Smooth muscle cell (in vitro differentiated cells): ENCODE measurements around the gene SYDE1. TPM values are rescaled to one million over a fixed set of nuclear protein-coding genes. Genes with fewer than 3 reads are reported as not detected.

ENCODE experiments used
- DNase-seq: peaks from one replicate; lab custom pipeline; 2025; ENCODE audit not compliant: unreplicated experiment; lab: John Stamatoyannopoulos, UW
- H2AFZ ChIP-seq: fragments of 200-600 bp; sonication (generic); 2 replicates; pipeline ENCODE4 v1.6.0; 2016; ENCODE audit warnings: antibody characterized with exemption, low read depth, mild to moderate bottlenecking
- H3F3A ChIP-seq: fragments of 200-600 bp; sonication (generic); 2 replicates; pipeline ENCODE4 v1.6.0; 2017; ENCODE audit warnings: antibody characterized with exemption, low read depth
- H3K27ac ChIP-seq: fragments of 200-600 bp; sonication (generic); 2 replicates; pipeline ENCODE4 v1.5.1; 2016; ENCODE audit warnings: low read depth, mild to moderate bottlenecking
- H3K27me3 ChIP-seq: fragments of 200-600 bp; sonication (generic); 2 replicates; pipeline ENCODE4 v1.6.1; 2016; ENCODE audit warnings: low read depth, mild to moderate bottlenecking
- H3K36me3 ChIP-seq: fragments of 200-600 bp; sonication (generic); 2 replicates; pipeline ENCODE4 v1.5.1; 2016; ENCODE audit warnings: low read depth
- H3K4me1 ChIP-seq: fragments of 200-600 bp; sonication (generic); 2 replicates; pipeline ENCODE4 v1.5.1; 2016; ENCODE audit warnings: low read depth
- H3K4me2 ChIP-seq: fragments of 200-600 bp; sonication (generic); 2 replicates; pipeline ENCODE4 v1.6.0; 2016; ENCODE audit warnings: mild to moderate bottlenecking
- H3K4me3 ChIP-seq: fragments of 200-600 bp; sonication (generic); 2 replicates; pipeline ENCODE4 v1.5.1; 2016; ENCODE audit warnings: mild to moderate bottlenecking
- H3K79me2 ChIP-seq: fragments of 200-600 bp; sonication (generic); 2 replicates; pipeline ENCODE4 v1.6.0; 2016; ENCODE audit warnings: low read depth, mild to moderate bottlenecking
- H3K9ac ChIP-seq: fragments of 200-600 bp; sonication (generic); 2 replicates; pipeline ENCODE4 v1.6.0; 2016; ENCODE audit warnings: low read depth
- H3K9me3 ChIP-seq: fragments of 200-600 bp; sonication (generic); replicated peaks from 2 replicates; pipeline ENCODE4 v1.5.1; 2016; ENCODE audit warnings: low read depth
- H4K20me1 ChIP-seq: fragments of 200-600 bp; sonication (generic); 2 replicates; pipeline ENCODE4 v1.6.0; 2016; ENCODE audit warnings: low read depth
- CTCF ChIP-seq: fragments of 200-600 bp; sonication (generic); IDR thresholded peaks from 2 replicates; pipeline ENCODE4 v1.5.1; 2017; ENCODE audit warnings: borderline replicate concordance, mild to moderate bottlenecking, antibody characterized with exemption; ENCODE audit not compliant: insufficient read depth, poor library complexity, severe bottlenecking
- WGBS: methylation state at CpG from one replicate; pipeline ENCODE4 v1.1.7; 2016; ENCODE audit warnings: low lambda C conversion rate; 5-methylcytosine and 5-hydroxymethylcytosine counted together
- polyA plus RNA-seq: library from polyadenylated mRNA; unstranded; fragments of >200 nt; fragmentation: Nextera tagmentation; extraction: Ambion mirVana; gene quantifications from 2 replicates; pipeline ENCODE4 v1.2.1, GENCODE V29; 2016
- total RNA-seq: library from RNA; depleted of rRNA; stranded (reverse); fragments of >200 nt; gene quantifications from 2 replicates; pipeline ENCODE4 v1.2.3, GENCODE V29; 2014

SYDE1 gene
- total and polyA plus RNA-seq, 2 experiments from 2014 or later = 39.3 to 51.6 TPM

GRCh38 chr19:15108845-15109767 lies 1.9 kb downstream of the SYDE1 start:
- Histone ChIP-seq H3K4me1 (peaks cover 11% of the 10 kb centered on the region), H3K79me2 (peaks cover 25% of the 10 kb centered on the region), H3K4me2 (peak overlapping the region; percentile 92), H3F3A (peaks cover 18% of the 10 kb centered on the region), H2AFZ (no peak overlapping the region), H3K27me3 (no peaks in the 10 kb centered on the region), H3K9me3 (peaks cover 3% of the 10 kb centered on the region), H4K20me1 (peaks cover 5% of the 10 kb centered on the region), H3K4me3 (peak overlapping the region; percentile 99), H3K27ac (peak overlapping the region; percentile 92), H3K9ac (no peak overlapping the region), H3K36me3 (no peaks in the 10 kb centered on the region)
- no peak for DNase-seq
- WGBS = 90% methylated on average over 14 of the region's 21 CpGs
- TF ChIP-seq CTCF = no peak

- H3K27me3 ChIP-seq = no peaks in the 10 kb centered on the region
- H3K4me1 ChIP-seq = peaks cover 11% of the 10 kb centered on the region
- no peaks in the 10 kb centered on the region for H3K36me3 ChIP-seq
- no peak overlapping the region for H3K4me2 ChIP-seq
- peaks cover 19% of the 10 kb centered on the region for H3F3A ChIP-seq
- no peak for TF ChIP-seq CTCF
- no peaks in the 10 kb centered on the region for H3K9me3 ChIP-seq
- no peak overlapping the region for H3K4me3 ChIP-seq
- H4K20me1 ChIP-seq = peaks cover 6% of the 10 kb centered on the region
- no peak overlapping the region for H3K9ac ChIP-seq
- peaks cover 25% of the 10 kb centered on the region for H3K79me2 ChIP-seq
- H3K27ac ChIP-seq = no peak overlapping the region
- H2AFZ ChIP-seq = no peak overlapping the region
- no peak for DNase-seq
- WGBS = 95% methylated on average over 31 of the region's 49 CpGs
Measured at GRCh38 chr19:15109768-15110417, 2.7 kb downstream of the SYDE1 start.

GRCh38 chr19:15110418-15110815 lies 3.2 kb downstream of the SYDE1 start:
- no peak overlapping the region for H3K9ac ChIP-seq
- H3K27ac ChIP-seq = peak overlapping the region; percentile 15
- H3K79me2 ChIP-seq = peaks cover 25% of the 10 kb centered on the region
- no peak overlapping the region for H3K4me3 ChIP-seq
- H3K36me3 ChIP-seq = no peaks in the 10 kb centered on the region
- WGBS = 100% methylated on average over 11 of the region's 17 CpGs
- H3K27me3 ChIP-seq = no peaks in the 10 kb centered on the region
- DNase-seq = no peak
- H3K4me1 ChIP-seq = peaks cover 11% of the 10 kb centered on the region
- no peak overlapping the region for H3K4me2 ChIP-seq
- no peak for TF ChIP-seq CTCF
- H2AFZ ChIP-seq = no peak overlapping the region
- peaks cover 21% of the 10 kb centered on the region for H3F3A ChIP-seq
- H4K20me1 ChIP-seq = peaks cover 12% of the 10 kb centered on the region
- H3K9me3 ChIP-seq = no peaks in the 10 kb centered on the region
